DMS79 (cell line): ENCODE data around the gene DCAF5.
"Not testable (repeated sequence)": the region's sequence is repeated elsewhere in the genome, so short reads cannot be mapped to it uniquely, and the experiment has no call there.

Source experiments
- DNase-seq: peaks from one replicate; lab custom pipeline; 2025; lab: John Stamatoyannopoulos, UW

Gene DCAF5

DNA sequence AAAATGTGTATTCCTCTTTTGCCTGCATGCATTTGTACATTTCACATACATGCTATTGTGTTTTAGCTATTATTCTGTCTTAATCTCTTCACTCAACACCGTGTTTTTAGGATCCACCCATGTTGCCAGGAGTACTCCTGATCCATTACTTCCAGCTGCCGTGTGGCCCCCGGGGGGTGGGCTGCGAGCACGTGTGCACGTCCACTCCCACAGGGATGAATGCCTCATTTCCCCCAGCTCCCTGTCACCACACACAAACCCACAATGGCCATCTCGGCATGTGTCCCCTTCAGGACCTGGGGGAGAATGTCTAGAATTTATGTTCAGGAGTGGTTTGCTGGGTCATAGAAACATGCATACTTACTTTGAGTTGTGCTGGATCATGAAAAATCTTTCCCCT, 111.1 kb downstream of the DCAF5 start:
- no peak for DNase-seq

- no peak for DNase-seq
Observed at GRCh38 chr14:69040353-69040752, 112.6 kb downstream of the DCAF5 start.

GRCh38 chr14:69039288-69039628, 113.7 kb downstream of the DCAF5 start:
- DNase-seq, result no peak

GRCh38 chr14:69038455-69039287, 114.2 kb downstream of the DCAF5 start:
- DNase-seq, result no peak

GRCh38 chr14:69037790-69038454, 115.0 kb downstream of the DCAF5 start:
- no peak for DNase-seq

- no peak for DNase-seq
Observed at GRCh38 chr14:69036757-69037506, 116.0 kb downstream of the DCAF5 start.

- DNase-seq, result no peak
Observed at GRCh38 chr14:69034612-69035262, 118.2 kb downstream of the DCAF5 start.

- no peak for DNase-seq
Observed at GRCh38 chr14:69027242-69027913, 125.5 kb downstream of the DCAF5 start.

- DNase-seq, result no peak
Observed at GRCh38 chr14:69023035-69023434, 129.9 kb downstream of the DCAF5 start.

- not testable (repeated sequence) for DNase-seq
Observed at GRCh38 chr14:69022093-69022492, 130.8 kb downstream of the DCAF5 start.

GRCh38 chr14:69017706-69018105, 135.2 kb downstream of the DCAF5 start:
- no peak for DNase-seq

GRCh38 chr14:69014829-69015259, 138.1 kb downstream of the DCAF5 start:
- DNase-seq, result no peak

- DNase-seq, result peak; percentile 57
Observed at GRCh38 chr14:69013943-69014782, 138.8 kb downstream of the DCAF5 start.

DNA sequence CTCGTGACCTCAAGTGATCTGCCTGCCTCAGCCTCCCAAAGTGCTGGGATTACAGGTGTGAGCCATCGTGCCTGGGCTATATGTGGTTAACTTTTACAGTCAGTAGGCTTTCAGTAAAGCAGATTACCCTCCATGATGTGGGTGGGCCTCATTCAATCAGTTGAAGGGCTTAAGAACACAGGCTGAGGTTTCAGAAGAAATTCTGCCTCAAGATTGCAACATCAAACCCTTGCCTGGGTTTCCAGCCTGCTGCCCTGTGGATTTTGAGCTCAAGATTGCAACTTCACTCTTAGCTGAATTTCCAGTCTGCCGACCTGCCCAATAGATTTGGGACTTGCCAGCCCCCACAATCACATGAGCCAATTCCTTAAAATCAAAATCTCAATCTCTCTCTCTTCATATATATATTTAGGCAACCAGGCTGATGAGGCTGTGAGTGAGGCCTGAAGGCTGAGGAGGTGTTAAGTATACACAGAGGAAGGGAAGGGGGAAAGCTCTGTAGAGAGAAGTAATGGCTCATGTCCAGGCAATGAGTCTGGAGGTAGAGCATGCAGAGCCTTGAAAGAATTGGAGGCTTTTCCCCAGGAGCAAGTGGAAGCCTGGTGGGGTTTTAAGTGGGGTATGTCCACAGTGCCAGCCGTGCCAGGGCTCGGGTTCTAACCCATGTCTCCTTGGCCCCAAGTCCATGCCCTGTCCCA, 140.5 kb downstream of the DCAF5 start:
- DNase-seq, result no peak

DNA sequence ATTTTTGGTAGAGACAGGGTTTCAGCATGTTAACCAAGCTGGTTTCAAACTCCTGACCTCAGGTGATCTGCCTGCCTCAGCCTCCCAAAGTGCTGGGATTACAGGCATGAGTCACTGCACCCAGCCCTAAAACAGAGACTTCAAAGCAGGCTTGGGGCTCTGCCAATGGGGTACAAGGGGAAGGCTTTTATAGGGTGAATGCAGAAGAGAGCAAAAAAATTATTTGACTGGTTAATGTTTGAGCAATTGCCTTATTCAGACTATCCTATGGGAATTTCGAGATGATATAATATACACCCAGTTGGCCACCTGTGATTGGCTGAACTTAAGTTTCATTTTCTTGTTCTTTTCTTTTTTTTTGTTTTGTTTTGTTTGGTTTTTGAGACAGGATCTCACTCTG, 142.3 kb downstream of the DCAF5 start:
- no peak for DNase-seq

- peak; percentile 42 for DNase-seq
Observed at GRCh38 chr14:69008421-69008884, 144.5 kb downstream of the DCAF5 start.

- DNase-seq, result no peak
Observed at GRCh38 chr14:69006346-69006745, 146.6 kb downstream of the DCAF5 start.

- DNase-seq, result no peak
Observed at GRCh38 chr14:69005432-69006148, 147.3 kb downstream of the DCAF5 start.

GRCh38 chr14:69004731-69005431, 148.0 kb downstream of the DCAF5 start:
- DNase-seq, result no peak
